GM21447 (cell line): ENCODE results near the gene MCM6.

Experiments used
- ATAC-seq: cut with Tn5 transposase; IDR thresholded peaks from one replicate; pipeline ENCODE4 v1.9.1; 2021; ENCODE audit not compliant: unreplicated experiment

The MCM6 gene

DNA sequence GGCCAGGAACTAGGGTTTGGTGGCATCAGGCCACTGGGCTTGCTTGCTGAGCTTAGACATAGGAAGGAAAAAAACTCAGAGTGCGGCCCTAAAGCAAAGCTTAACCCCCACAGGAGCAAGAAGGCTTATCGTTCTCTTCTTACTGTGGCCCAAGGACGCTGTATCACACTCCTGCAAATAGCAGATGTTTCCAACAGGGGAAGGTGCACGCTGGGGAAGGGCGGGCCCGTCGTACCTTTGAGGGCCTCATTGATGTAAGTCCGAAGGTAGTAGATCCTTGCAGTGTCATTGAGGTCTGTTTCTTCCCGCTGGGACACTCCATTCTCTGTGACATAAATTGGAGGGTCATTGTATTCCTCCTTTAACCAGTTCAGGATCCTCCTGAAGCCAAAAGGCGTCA is 85.8 kb downstream of the MCM6 start:
- no peak for ATAC-seq
